NCI-H2171 (cell line): Measurements from ENCODE around the gene SDK2.

Experiments used
- DNase-seq: peaks from one replicate; lab custom pipeline; 2025; lab: John Stamatoyannopoulos, UW

SDK2 gene

GRCh38 chr17:73644145-73645049 is at the start of gene SDK2:
Gene SDK2, minus strand, starts transcription at chr17:73644445. Its CDS starts 357 bp downstream, at chr17:73644088.
- no peak for DNase-seq

GRCh38 chr17:73693071-73693470 is 48.8 kb upstream of the SDK2 start:
- DNase-seq = no peak

- DNase-seq = no peak
These were observed 47.1 kb upstream of the SDK2 start for GRCh38 chr17:73691321-73691766.

- no peak for DNase-seq
These were observed 46.4 kb upstream of the SDK2 start for GRCh38 chr17:73690676-73691075.

GRCh38 chr17:73689596-73690275 is 45.5 kb upstream of the SDK2 start:
- no peak for DNase-seq

GRCh38 chr17:73686961-73687360 is 42.7 kb upstream of the SDK2 start:
- DNase-seq = no peak

GRCh38 chr17:73686126-73686525 is 41.9 kb upstream of the SDK2 start:
- no peak for DNase-seq

GRCh38 chr17:73684183-73684582 is 39.9 kb upstream of the SDK2 start:
- no peak for DNase-seq

- DNase-seq = peak; percentile 19
These were observed 39.5 kb upstream of the SDK2 start for GRCh38 chr17:73683771-73684170.

- no peak for DNase-seq
These were observed 37.7 kb upstream of the SDK2 start for GRCh38 chr17:73681946-73682345.

GRCh38 chr17:73679476-73679875 is 35.2 kb upstream of the SDK2 start:
- DNase-seq = no peak

- DNase-seq = no peak
These were observed 34.8 kb upstream of the SDK2 start for GRCh38 chr17:73678999-73679398.

GRCh38 chr17:73669771-73670170 is 25.5 kb upstream of the SDK2 start:
- DNase-seq = no peak

- DNase-seq = no peak
These were observed 23.1 kb upstream of the SDK2 start for GRCh38 chr17:73667181-73667959.

GRCh38 chr17:73663614-73664013 is 19.4 kb upstream of the SDK2 start:
- no peak for DNase-seq

- DNase-seq = no peak
These were observed 16.1 kb upstream of the SDK2 start for GRCh38 chr17:73660366-73660765.

- DNase-seq = no peak
These were observed 14.7 kb upstream of the SDK2 start for GRCh38 chr17:73658821-73659515.

GRCh38 chr17:73657473-73658116 is 13.3 kb upstream of the SDK2 start:
- DNase-seq = peak; percentile 20

- no peak for DNase-seq
These were observed 10.0 kb upstream of the SDK2 start for GRCh38 chr17:73654241-73654640.

GRCh38 chr17:73653810-73654209 is 9.6 kb upstream of the SDK2 start:
- no peak for DNase-seq

- DNase-seq = no peak
These were observed 8.7 kb upstream of the SDK2 start for GRCh38 chr17:73652886-73653480.
